SU-DHL-6 (cell line): ENCODE data around the gene CCNT1.

Experiments
- H2AFZ ChIP-seq: fragments of 200-600 bp; sonication (generic); 2 replicates; pipeline ENCODE4 v1.6.1; 2014; ENCODE audit warnings: low read depth, mild to moderate bottlenecking, moderate library complexity, mixed read lengths, antibody characterized with exemption, low read length; ENCODE audit not compliant: severe bottlenecking
- H3F3A ChIP-seq: fragments of 200-600 bp; shearing (Covaris generic); 2 replicates; pipeline ENCODE4 v1.6.0; 2016; ENCODE audit warnings: antibody characterized with exemption, mild to moderate bottlenecking; ENCODE audit not compliant: insufficient read depth
- H3K27ac ChIP-seq: fragments of 200-600 bp; sonication (generic); 2 replicates; pipeline ENCODE4 v1.5.1; 2016; ENCODE audit warnings: low read depth, mild to moderate bottlenecking, low read length, moderate library complexity, mixed read lengths
- H3K27me3 ChIP-seq: fragments of 200-600 bp; sonication (generic), shearing (Covaris generic); 2 replicates; pipeline ENCODE4 v1.6.0; 2014; ENCODE audit warnings: mild to moderate bottlenecking, low read length
- H3K36me3 ChIP-seq: fragments of 200-600 bp; sonication (generic); 2 replicates; pipeline ENCODE4 v1.6.1; 2014; ENCODE audit warnings: mild to moderate bottlenecking, low read length, mixed read lengths
- H3K4me2 ChIP-seq: fragments of 300-600, 200-600 bp; shearing (Covaris generic), sonication (generic); 2 replicates; pipeline ENCODE4 v1.6.0; 2014; ENCODE audit warnings: low read length, low read depth, mild to moderate bottlenecking; ENCODE audit not compliant: poor library complexity, severe bottlenecking
- H3K4me3 ChIP-seq: fragments of 200-600 bp; sonication (generic); 2 replicates; pipeline ENCODE4 v1.5.1; 2014; ENCODE audit warnings: antibody characterized with exemption, low read length, mild to moderate bottlenecking, mixed read lengths; ENCODE audit not compliant: insufficient read depth, poor library complexity, severe bottlenecking
- H3K79me2 ChIP-seq: fragments of 200-600 bp; sonication (generic); 2 replicates; pipeline ENCODE4 v1.6.1; 2014; ENCODE audit warnings: mild to moderate bottlenecking, low read length, moderate library complexity; ENCODE audit not compliant: insufficient read depth
- H3K9ac ChIP-seq: fragments of 200-600 bp; sonication (generic); 2 replicates; pipeline ENCODE4 v1.7.0; 2014; ENCODE audit warnings: mild to moderate bottlenecking, low read length
- H3K9me2 ChIP-seq: fragments of 200-600 bp; sonication (generic); replicated peaks from 2 replicates; pipeline ENCODE4 v1.6.1; 2014; ENCODE audit warnings: low read length; ENCODE audit not compliant: insufficient read depth
- H3K9me3 ChIP-seq: fragments of 200-600 bp; sonication (generic); 2 replicates; pipeline ENCODE4 v1.6.1; 2014; ENCODE audit warnings: low read length, mixed read lengths; ENCODE audit not compliant: insufficient read depth
- H4K20me1 ChIP-seq: fragments of 200-600 bp; sonication (generic); 2 replicates; pipeline ENCODE4 v1.6.1; 2014; ENCODE audit warnings: low read depth, mild to moderate bottlenecking, antibody characterized with exemption, low read length, moderate library complexity, mixed read lengths
- EZH2phosphoT487 ChIP-seq: fragments of 200-600 bp; sonication (generic), shearing (Covaris generic); conservative IDR thresholded peaks from 2 replicates; pipeline ENCODE4 v1.6.1; 2018; ENCODE audit warnings: mild to moderate bottlenecking, antibody characterized with exemption, low read length, moderate library complexity, mixed read lengths
- TF ChIP-seq, protein P1 (sequence below): fragments of 200-600 bp; sonication (generic); IDR thresholded peaks from one replicate; pipeline ENCODE4 v1.5.1; 2017; ENCODE audit warnings: antibody characterized with exemption, mild to moderate bottlenecking, low read length, moderate library complexity; ENCODE audit not compliant: insufficient read depth, poor library complexity, severe bottlenecking

The CCNT1 gene

DNA sequence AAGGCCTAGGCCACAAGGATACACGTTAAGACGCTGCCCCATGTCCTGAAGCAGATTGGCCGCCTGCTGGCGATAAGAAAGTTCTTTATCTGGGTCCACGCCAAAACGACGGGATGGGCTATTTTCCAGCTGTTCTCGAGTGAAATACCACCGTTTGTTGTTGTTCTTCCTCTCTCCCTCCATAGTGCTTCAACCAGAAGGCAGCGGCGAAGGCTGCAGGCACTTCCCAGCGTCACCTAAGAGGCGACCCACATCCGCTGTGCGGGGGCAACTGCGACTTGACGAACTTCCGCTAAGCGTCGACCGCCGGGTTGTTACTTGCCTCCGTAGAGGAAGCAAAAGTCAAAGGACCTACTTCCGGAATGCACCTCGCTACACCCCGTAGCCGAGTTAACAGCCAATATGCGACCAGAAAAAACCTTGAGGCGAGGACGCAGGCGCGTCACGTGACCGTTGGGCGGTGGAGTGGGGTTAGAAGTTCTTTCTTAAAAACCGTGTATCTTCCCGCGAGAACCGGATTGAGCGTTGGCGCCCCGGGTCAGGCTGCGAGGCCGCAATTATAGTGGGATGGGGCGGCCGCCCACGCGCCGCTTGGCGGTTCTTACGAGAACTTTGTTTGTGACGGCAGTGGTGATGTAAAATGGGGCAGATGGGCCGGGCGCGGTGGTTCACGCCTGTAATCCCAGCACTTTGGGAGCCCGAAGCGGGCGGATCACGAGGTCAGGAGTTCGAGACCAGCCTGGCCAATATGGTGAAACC lies at the start of gene CCNT1:
TSS of gene CCNT1 (minus strand) at position 215 of the 759 bp plus-strand sequence. CDS start at position 183, 32 bp downstream.
- TF ChIP-seq, protein P1, sequence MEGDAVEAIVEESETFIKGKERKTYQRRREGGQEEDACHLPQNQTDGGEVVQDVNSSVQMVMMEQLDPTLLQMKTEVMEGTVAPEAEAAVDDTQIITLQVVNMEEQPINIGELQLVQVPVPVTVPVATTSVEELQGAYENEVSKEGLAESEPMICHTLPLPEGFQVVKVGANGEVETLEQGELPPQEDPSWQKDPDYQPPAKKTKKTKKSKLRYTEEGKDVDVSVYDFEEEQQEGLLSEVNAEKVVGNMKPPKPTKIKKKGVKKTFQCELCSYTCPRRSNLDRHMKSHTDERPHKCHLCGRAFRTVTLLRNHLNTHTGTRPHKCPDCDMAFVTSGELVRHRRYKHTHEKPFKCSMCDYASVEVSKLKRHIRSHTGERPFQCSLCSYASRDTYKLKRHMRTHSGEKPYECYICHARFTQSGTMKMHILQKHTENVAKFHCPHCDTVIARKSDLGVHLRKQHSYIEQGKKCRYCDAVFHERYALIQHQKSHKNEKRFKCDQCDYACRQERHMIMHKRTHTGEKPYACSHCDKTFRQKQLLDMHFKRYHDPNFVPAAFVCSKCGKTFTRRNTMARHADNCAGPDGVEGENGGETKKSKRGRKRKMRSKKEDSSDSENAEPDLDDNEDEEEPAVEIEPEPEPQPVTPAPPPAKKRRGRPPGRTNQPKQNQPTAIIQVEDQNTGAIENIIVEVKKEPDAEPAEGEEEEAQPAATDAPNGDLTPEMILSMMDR = no peak
- no peak for TF ChIP-seq EZH2phosphoT487
- Histone ChIP-seq H3K27ac (peak within 1 kb of the TSS; percentile 72), H3K9me2 (no peaks in the 10 kb centered on the region), H3F3A (peaks cover 6% of the 10 kb centered on the region), H4K20me1 (no peaks in the 10 kb centered on the region), H3K4me3 (peak within 1 kb of the TSS; percentile 98), H3K79me2 (peaks cover 41% of the 10 kb centered on the region), H3K9ac (peak within 1 kb of the TSS; percentile 85), H2AFZ (peak within 1 kb of the TSS; percentile 88), H3K27me3 (no peaks in the 10 kb centered on the region), H3K4me2 (peak within 1 kb of the TSS; percentile 95), H3K36me3 (peaks cover 16% of the 10 kb centered on the region; the same call in 1 of the 2 replicates), H3K9me3 (no peaks in the 10 kb centered on the region; the same call in 1 of the 2 replicates)

- Histone ChIP-seq H3K9me2 (no peaks in the 10 kb centered on the region), H2AFZ (no peak overlapping the region), H4K20me1 (no peaks in the 10 kb centered on the region), H3K36me3 (no peaks in the 10 kb centered on the region), H3K4me2 (no peak overlapping the region), H3K27ac (no peak overlapping the region), H3K4me3 (no peak overlapping the region), H3K27me3 (no peaks in the 10 kb centered on the region), H3F3A (no peaks in the 10 kb centered on the region), H3K9me3 (no peaks in the 10 kb centered on the region), H3K79me2 (no peaks in the 10 kb centered on the region), H3K9ac (no peak overlapping the region)
- TF ChIP-seq, protein P1 = no peak
- TF ChIP-seq EZH2phosphoT487 = no peak
These were observed 49.3 kb upstream of the CCNT1 start for GRCh38 chr12:48765753-48766162.

DNA sequence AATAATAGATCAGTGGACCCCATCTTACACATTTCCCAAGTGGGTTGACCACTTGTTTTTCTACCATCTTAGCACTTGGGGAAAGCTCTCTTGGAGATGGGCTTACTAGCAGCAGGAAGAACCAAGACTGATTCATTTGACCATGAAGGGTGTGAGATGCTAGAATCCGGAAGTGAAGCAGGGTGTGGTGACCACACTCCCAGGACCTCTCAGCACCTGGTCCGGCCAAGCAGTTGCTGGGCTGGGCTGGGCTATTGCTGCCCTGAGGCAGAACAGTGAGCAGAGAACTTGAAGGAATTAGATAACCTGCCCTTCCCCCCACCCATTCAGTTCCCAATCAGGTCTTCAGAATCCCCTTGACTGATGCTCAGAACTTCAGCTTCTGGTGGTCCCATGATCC lies 48.0 kb upstream of the CCNT1 start:
- Histone ChIP-seq H3K9me2 (no peaks in the 10 kb centered on the region), H4K20me1 (no peaks in the 10 kb centered on the region), H3K4me2 (no peak overlapping the region), H3K36me3 (no peaks in the 10 kb centered on the region), H3K27me3 (no peaks in the 10 kb centered on the region), H3K4me3 (no peak overlapping the region), H2AFZ (no peak overlapping the region), H3F3A (no peaks in the 10 kb centered on the region), H3K9me3 (no peaks in the 10 kb centered on the region), H3K27ac (no peak overlapping the region), H3K9ac (no peak overlapping the region), H3K79me2 (no peaks in the 10 kb centered on the region)
- TF ChIP-seq, protein P1 = no peak
- TF ChIP-seq EZH2phosphoT487 = no peak
